Mesenchymal stem cell (in vitro differentiated cells and primary cell): ENCODE data around the gene ZMYM3.

ENCODE experiments used
- DNase-seq: peaks from one replicate; pipeline ENCODE4 v3.0.0-alpha.2; 2013
- H2AFZ ChIP-seq: one replicate; pipeline ENCODE4 v1.6.1; 2013; ENCODE audit warnings: low read depth, mild to moderate bottlenecking, control low read depth, inconsistent platforms, low read length, moderate library complexity
- H2AK5ac ChIP-seq: 2 replicates; pipeline ENCODE4 v1.6.1; 2013; ENCODE audit warnings: low read length, moderate library complexity, mild to moderate bottlenecking, inconsistent platforms; ENCODE audit not compliant: severe bottlenecking
- H2BK120ac ChIP-seq: one replicate; pipeline ENCODE4 v1.6.1; 2013; ENCODE audit warnings: low read depth, mild to moderate bottlenecking, inconsistent platforms, low read length, moderate library complexity
- H2BK12ac ChIP-seq, 2 experiments: one replicate each; pipeline ENCODE4 v1.6.1; 2013; ENCODE audit warnings: inconsistent platforms in 2 of 2, low read length in 2 of 2, mild to moderate bottlenecking in 2 of 2, moderate library complexity in 2 of 2, control low read depth in 1 of 2
- H2BK15ac ChIP-seq: one replicate; pipeline ENCODE4 v1.6.1; 2013; ENCODE audit warnings: mild to moderate bottlenecking, low read depth, inconsistent platforms; ENCODE audit not compliant: poor library complexity, severe bottlenecking
- H2BK5ac ChIP-seq: 2 replicates; pipeline ENCODE4 v1.6.1; 2013; ENCODE audit warnings: low read depth, mild to moderate bottlenecking, low read length, control low read depth, inconsistent platforms; ENCODE audit not compliant: poor library complexity, severe bottlenecking
- H3K14ac ChIP-seq, 2 experiments: one replicate each; pipeline ENCODE4 v1.6.1; 2013; ENCODE audit warnings: inconsistent platforms in 2 of 2, low read length in 2 of 2, control low read depth in 1 of 2, mild to moderate bottlenecking in 1 of 2, moderate library complexity in 1 of 2
- H3K18ac ChIP-seq, 2 experiments: one replicate each; pipeline ENCODE4 v1.6.1; 2013; ENCODE audit warnings: inconsistent platforms in 2 of 2, low read length in 2 of 2, control low read depth in 1 of 2, low read depth in 1 of 2, mild to moderate bottlenecking in 1 of 2
- H3K23ac ChIP-seq, 2 experiments: one replicate each; pipeline ENCODE4 v1.6.1; 2013; ENCODE audit warnings: inconsistent platforms in 2 of 2, low read length in 2 of 2, mild to moderate bottlenecking in 2 of 2, moderate library complexity in 2 of 2, control low read depth in 1 of 2
- H3K27ac ChIP-seq: 2 replicates; pipeline ENCODE4 v1.5.1; 2013; ENCODE audit warnings: mild to moderate bottlenecking, moderate library complexity, low read length, control low read depth, inconsistent platforms; ENCODE audit not compliant: poor library complexity, severe bottlenecking
- H3K27me3 ChIP-seq, 2 experiments: 2 replicates each; pipeline versions ENCODE4 v1.6.1 to v1.7.0; 2013; ENCODE audit warnings: low read length in 2 of 2, mild to moderate bottlenecking in 2 of 2, moderate library complexity in 2 of 2, control low read depth in 1 of 2, inconsistent platforms in 1 of 2; ENCODE audit not compliant: control insufficient read depth in 1 of 2, insufficient read depth in 1 of 2
- H3K36me3 ChIP-seq, 2 experiments: 2 replicates each; pipeline versions ENCODE4 v1.6.1 to v1.7.0; 2013; ENCODE audit warnings: low read length in 2 of 2, control low read depth in 1 of 2, inconsistent platforms in 1 of 2, low read depth in 1 of 2, mild to moderate bottlenecking in 1 of 2; ENCODE audit not compliant: insufficient read depth in 2 of 2, control insufficient read depth in 1 of 2
- H3K4ac ChIP-seq, 2 experiments: one replicate each; pipeline ENCODE4 v1.6.1; 2013; ENCODE audit warnings: inconsistent platforms in 2 of 2, low read length in 2 of 2, mild to moderate bottlenecking in 2 of 2, moderate library complexity in 2 of 2, control low read depth in 1 of 2, low read depth in 1 of 2
- H3K4me1 ChIP-seq: 2 replicates; pipeline ENCODE4 v1.6.1; 2013; ENCODE audit warnings: low read depth, low read length, control low read depth; ENCODE audit not compliant: control insufficient read depth, insufficient read depth
- H3K4me2 ChIP-seq: 2 replicates; pipeline ENCODE4 v1.6.1; 2013; ENCODE audit warnings: low read length, mild to moderate bottlenecking, inconsistent platforms; ENCODE audit not compliant: poor library complexity, severe bottlenecking
- H3K4me3 ChIP-seq, 2 experiments: 2 replicates each; pipeline versions ENCODE4 v1.5.1 to v1.7.0; 2013; ENCODE audit warnings: low read length in 2 of 2, mild to moderate bottlenecking in 2 of 2, control low read depth in 1 of 2, low read depth in 1 of 2; ENCODE audit not compliant: insufficient read depth in 1 of 2
- H3K79me1 ChIP-seq: replicated peaks from 2 replicates; pipeline ENCODE4 v1.6.1; 2013; ENCODE audit warnings: mild to moderate bottlenecking, control low read depth, low read length, inconsistent platforms; ENCODE audit not compliant: poor library complexity, severe bottlenecking
- H3K9ac ChIP-seq: 2 replicates; pipeline ENCODE4 v1.7.0; 2013; ENCODE audit warnings: mild to moderate bottlenecking, low read length, moderate library complexity
- H3K9me3 ChIP-seq: 2 replicates; pipeline ENCODE4 v1.7.0; 2013; ENCODE audit warnings: mild to moderate bottlenecking, low read length; ENCODE audit not compliant: control insufficient read depth
- H4K8ac ChIP-seq: one replicate; pipeline ENCODE4 v1.6.1; 2013; ENCODE audit warnings: inconsistent platforms, mild to moderate bottlenecking, low read length, moderate library complexity
- H4K91ac ChIP-seq: one replicate; pipeline ENCODE4 v1.6.1; 2013; ENCODE audit warnings: mild to moderate bottlenecking, low read length, inconsistent platforms
- WGBS: methylation state at CpG from one replicate; pipeline ENCODE4 v1.1.7; 2013; ENCODE audit warnings: mixed read lengths; 5-methylcytosine and 5-hydroxymethylcytosine counted together

The ZMYM3 gene

GRCh38 chrX:71244359-71245128 lies 9.4 kb downstream of the ZMYM3 start:
- H3K27ac ChIP-seq, result no peak overlapping the region

GRCh38 chrX:71241301-71241700 lies 12.6 kb downstream of the ZMYM3 start:
- Histone ChIP-seq H2BK15ac (no peak overlapping the region), H3K4me2 (no peak overlapping the region), H2BK5ac (no peak overlapping the region), H3K79me1 (peaks cover 6% of the 10 kb centered on the region), H2AK5ac (no peak overlapping the region), H4K91ac (no peak overlapping the region), H3K18ac (no peak overlapping the region), H3K23ac (no peak overlapping the region), H3K36me3 (peaks cover 62 to 64% of the 10 kb centered on the region in 2 experiments), H3K4ac (no peak overlapping the region), H3K9me3 (peaks cover 4% of the 10 kb centered on the region), H2BK120ac (no peak overlapping the region), H2BK12ac (no peak overlapping the region), H3K4me1 (no peaks in the 10 kb centered on the region), H3K14ac (no peak overlapping the region), H4K8ac (no peak overlapping the region), H3K27me3 (peaks cover 0 to 19% of the 10 kb centered on the region in 2 experiments), H3K9ac (no peak overlapping the region), H3K27ac (no peak overlapping the region), H2AFZ (no peak overlapping the region), H3K4me3 (no peak overlapping the region)
- WGBS, result 80% methylated on average over 2 of the region's 6 CpGs
- no peak for DNase-seq

More at GRCh38 chrX:71244359-71245128, 9.4 kb downstream of the ZMYM3 start:
- Histone ChIP-seq H3K18ac (no peak overlapping the region), H3K4me2 (no peak overlapping the region), H3K14ac (no peak overlapping the region), H4K91ac (no peak overlapping the region), H2BK12ac (no peak overlapping the region), H4K8ac (no peak overlapping the region), H2AFZ (no peak overlapping the region), H2BK5ac (no peak overlapping the region), H3K4ac (no peak overlapping the region), H3K23ac (no peak overlapping the region), H3K4me3 (no peak overlapping the region), H3K27me3 (peaks cover 0 to 9% of the 10 kb centered on the region in 2 experiments), H3K4me1 (no peaks in the 10 kb centered on the region), H3K79me1 (peaks cover 18% of the 10 kb centered on the region), H2BK15ac (no peak overlapping the region), H2AK5ac (no peak overlapping the region), H3K9ac (no peak overlapping the region), H3K9me3 (peaks cover 4% of the 10 kb centered on the region), H3K36me3 (peaks cover 89 to 96% of the 10 kb centered on the region in 2 experiments), H2BK120ac (no peak overlapping the region)
- WGBS, result 98% methylated on average over 5 of the region's 9 CpGs
- no peak for DNase-seq

- Histone ChIP-seq H3K14ac (no peak overlapping the region), H3K4me1 (no peaks in the 10 kb centered on the region), H2BK5ac (no peak overlapping the region), H3K79me1 (peaks cover 4% of the 10 kb centered on the region), H3K4me3 (no peak overlapping the region), H2AFZ (no peak overlapping the region), H3K9me3 (peaks cover 4% of the 10 kb centered on the region), H3K4ac (no peak overlapping the region), H2BK15ac (no peak overlapping the region), H3K18ac (no peak overlapping the region), H3K27ac (no peak overlapping the region), H3K4me2 (no peak overlapping the region), H2BK120ac (no peak overlapping the region), H4K8ac (no peak overlapping the region), H2AK5ac (no peak overlapping the region), H4K91ac (no peak overlapping the region), H2BK12ac (no peak overlapping the region), H3K36me3 (peaks cover 48 to 51% of the 10 kb centered on the region in 2 experiments), H3K27me3 (peaks cover 0 to 23% of the 10 kb centered on the region in 2 experiments), H3K23ac (no peak overlapping the region), H3K9ac (no peak overlapping the region)
- 100% methylated on average over 1 of the region's 3 CpGs for WGBS
- no peak for DNase-seq
Measured at GRCh38 chrX:71239781-71240180, 14.2 kb downstream of the ZMYM3 start.

- no peak overlapping the region for H2BK5ac ChIP-seq
- no peak overlapping the region for H3K14ac ChIP-seq
- no peak overlapping the region for H4K8ac ChIP-seq
Measured at GRCh38 chrX:71236836-71237235, 17.1 kb downstream of the ZMYM3 start.

More at GRCh38 chrX:71236836-71237235, 17.1 kb downstream of the ZMYM3 start:
- Histone ChIP-seq H3K9ac (no peak overlapping the region), H3K9me3 (peaks cover 4% of the 10 kb centered on the region), H3K4me1 (no peaks in the 10 kb centered on the region), H3K4ac (no peak overlapping the region), H2BK12ac (no peak overlapping the region), H3K27ac (no peak overlapping the region), H2AK5ac (no peak overlapping the region), H2BK120ac (no peak overlapping the region), H3K4me2 (no peak overlapping the region), H2AFZ (no peak overlapping the region), H3K79me1 (peaks cover 2% of the 10 kb centered on the region), H3K18ac (no peak overlapping the region), H3K36me3 (peaks cover 22% of the 10 kb centered on the region in 2 experiments), H3K4me3 (no peak overlapping the region), H3K27me3 (peaks cover 0 to 34% of the 10 kb centered on the region in 2 experiments), H4K91ac (no peak overlapping the region), H3K23ac (no peak overlapping the region), H2BK15ac (no peak overlapping the region)
- WGBS, result no CpG with 5 or more reads among the region's 1 CpG
- no peak for DNase-seq
